ENCODE results near the gene GPSM1.

GPSM1 gene

GRCh38 chr9:136289651-136290507 is 37.5 kb upstream of the GPSM1 start:
- DNase-seq, result no peak

- DNase-seq, result no peak
Measured at GRCh38 chr9:136290508-136291000, 36.8 kb upstream of the GPSM1 start.

GRCh38 chr9:136291306-136292025 is 35.9 kb upstream of the GPSM1 start:
- no peak for DNase-seq

- no peak for DNase-seq
Measured at GRCh38 chr9:136292026-136292538, 35.3 kb upstream of the GPSM1 start.

- DNase-seq, result peak in 1 of 58 donors; percentile 15
Measured at GRCh38 chr9:136292591-136293448, 34.5 kb upstream of the GPSM1 start.

- no peak for DNase-seq
Measured at GRCh38 chr9:136293476-136294077, 33.8 kb upstream of the GPSM1 start.

- no peak for DNase-seq
Measured at GRCh38 chr9:136294437-136294836, 32.9 kb upstream of the GPSM1 start.

GRCh38 chr9:136295055-136295454 is 32.3 kb upstream of the GPSM1 start:
- no peak for DNase-seq

GRCh38 chr9:136295542-136296433 is 31.6 kb upstream of the GPSM1 start:
- no peak for DNase-seq

- DNase-seq, result no peak
Measured at GRCh38 chr9:136296434-136297015, 30.8 kb upstream of the GPSM1 start.

- no peak for DNase-seq
Measured at GRCh38 chr9:136297016-136297691, 30.2 kb upstream of the GPSM1 start.

- DNase-seq, result no peak
Measured at GRCh38 chr9:136297766-136298735, 29.3 kb upstream of the GPSM1 start.

- DNase-seq, result no peak
Measured at GRCh38 chr9:136299116-136299515, 28.2 kb upstream of the GPSM1 start.

- DNase-seq, result no peak
Measured at GRCh38 chr9:136299541-136299940, 27.8 kb upstream of the GPSM1 start.

GRCh38 chr9:136300016-136300545 is 27.3 kb upstream of the GPSM1 start:
- no peak for DNase-seq

GRCh38 chr9:136300866-136301265 is 26.5 kb upstream of the GPSM1 start:
- DNase-seq, result no peak

- no peak for DNase-seq
Measured at GRCh38 chr9:136302527-136302926, 24.8 kb upstream of the GPSM1 start.

Measured in anterior cingulate cortex (tissue), 58 donors.